NB4 (cell line): ENCODE results near the gene SETDB1.

Experiments
- DNase-seq: peaks from one replicate; pipeline ENCODE4 v3.0.0; 2010; ENCODE audit warnings: low read depth
- H3K4me3 ChIP-seq: one replicate; pipeline ENCODE4 v1.5.1; 2011; ENCODE audit warnings: mild to moderate bottlenecking, low read depth, low read length, moderate library complexity
- MAX ChIP-seq: IDR thresholded peaks from 2 replicates; pipeline ENCODE4 v1.6.1; 2011; ENCODE audit warnings: low read depth, low read length
- MYC ChIP-seq: IDR thresholded peaks from 2 replicates; pipeline ENCODE4 v1.6.1; 2011; ENCODE audit warnings: low read depth, low read length
- POLR2A ChIP-seq: IDR thresholded peaks from 2 replicates; pipeline ENCODE4 v1.6.1; 2011; ENCODE audit warnings: mild to moderate bottlenecking; ENCODE audit not compliant: insufficient read length; ENCODE audit errors: extremely low read depth
- TF ChIP-seq, protein P1 (sequence below): IDR thresholded peaks from one replicate; pipeline ENCODE4 v1.5.1; 2012; ENCODE audit warnings: low read depth, low read length

SETDB1 gene

DNA sequence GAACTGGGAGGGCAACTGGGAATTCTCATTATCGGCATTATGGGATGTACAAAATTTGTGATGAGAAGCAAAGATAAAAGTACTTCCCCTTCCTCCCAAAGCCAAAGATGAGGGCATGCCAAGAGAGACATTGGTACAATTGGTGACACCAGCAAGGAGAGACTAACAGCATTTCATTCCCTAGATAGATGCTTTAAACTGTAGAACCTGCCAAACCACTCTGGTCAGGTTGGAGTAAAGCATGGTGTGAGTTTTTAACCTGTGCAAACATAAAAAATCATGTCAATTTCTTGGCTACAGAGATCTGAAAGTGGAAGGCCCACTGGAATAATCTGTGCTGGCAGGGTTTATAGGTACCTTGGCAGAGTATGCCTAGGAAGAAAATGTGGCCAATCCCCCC, 19.8 kb upstream of the SETDB1 start:
- H3K4me3 ChIP-seq = no peak overlapping the region
- TF ChIP-seq, protein P1, sequence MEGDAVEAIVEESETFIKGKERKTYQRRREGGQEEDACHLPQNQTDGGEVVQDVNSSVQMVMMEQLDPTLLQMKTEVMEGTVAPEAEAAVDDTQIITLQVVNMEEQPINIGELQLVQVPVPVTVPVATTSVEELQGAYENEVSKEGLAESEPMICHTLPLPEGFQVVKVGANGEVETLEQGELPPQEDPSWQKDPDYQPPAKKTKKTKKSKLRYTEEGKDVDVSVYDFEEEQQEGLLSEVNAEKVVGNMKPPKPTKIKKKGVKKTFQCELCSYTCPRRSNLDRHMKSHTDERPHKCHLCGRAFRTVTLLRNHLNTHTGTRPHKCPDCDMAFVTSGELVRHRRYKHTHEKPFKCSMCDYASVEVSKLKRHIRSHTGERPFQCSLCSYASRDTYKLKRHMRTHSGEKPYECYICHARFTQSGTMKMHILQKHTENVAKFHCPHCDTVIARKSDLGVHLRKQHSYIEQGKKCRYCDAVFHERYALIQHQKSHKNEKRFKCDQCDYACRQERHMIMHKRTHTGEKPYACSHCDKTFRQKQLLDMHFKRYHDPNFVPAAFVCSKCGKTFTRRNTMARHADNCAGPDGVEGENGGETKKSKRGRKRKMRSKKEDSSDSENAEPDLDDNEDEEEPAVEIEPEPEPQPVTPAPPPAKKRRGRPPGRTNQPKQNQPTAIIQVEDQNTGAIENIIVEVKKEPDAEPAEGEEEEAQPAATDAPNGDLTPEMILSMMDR = no peak
- TF ChIP-seq MAX = no peak
- no peak for TF ChIP-seq POLR2A
- no peak for TF ChIP-seq MYC
- DNase-seq = no peak

DNA sequence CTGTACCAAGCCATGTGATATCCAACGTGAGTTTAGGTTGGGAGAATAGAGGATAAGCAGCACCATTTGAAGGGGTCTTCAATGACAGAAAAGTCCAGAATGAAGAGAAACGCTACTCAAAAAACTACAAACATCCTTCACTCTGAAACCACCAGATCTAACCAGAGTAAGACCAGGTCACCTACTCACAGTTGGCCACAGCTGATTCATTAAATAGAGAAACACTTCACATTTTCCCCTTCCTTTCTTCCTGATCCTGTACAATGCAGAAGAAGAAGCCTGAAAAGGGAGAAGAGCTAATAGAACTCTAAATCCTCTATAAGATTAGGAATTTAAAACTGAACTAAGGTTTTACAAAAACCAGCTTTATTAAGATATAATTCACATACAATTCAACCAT, 19.4 kb upstream of the SETDB1 start:
- TF ChIP-seq POLR2A = no peak
- no peak for TF ChIP-seq MYC
- no peak for TF ChIP-seq MAX
- TF ChIP-seq, protein P1 = no peak
- DNase-seq = no peak
- H3K4me3 ChIP-seq = no peak overlapping the region

DNA sequence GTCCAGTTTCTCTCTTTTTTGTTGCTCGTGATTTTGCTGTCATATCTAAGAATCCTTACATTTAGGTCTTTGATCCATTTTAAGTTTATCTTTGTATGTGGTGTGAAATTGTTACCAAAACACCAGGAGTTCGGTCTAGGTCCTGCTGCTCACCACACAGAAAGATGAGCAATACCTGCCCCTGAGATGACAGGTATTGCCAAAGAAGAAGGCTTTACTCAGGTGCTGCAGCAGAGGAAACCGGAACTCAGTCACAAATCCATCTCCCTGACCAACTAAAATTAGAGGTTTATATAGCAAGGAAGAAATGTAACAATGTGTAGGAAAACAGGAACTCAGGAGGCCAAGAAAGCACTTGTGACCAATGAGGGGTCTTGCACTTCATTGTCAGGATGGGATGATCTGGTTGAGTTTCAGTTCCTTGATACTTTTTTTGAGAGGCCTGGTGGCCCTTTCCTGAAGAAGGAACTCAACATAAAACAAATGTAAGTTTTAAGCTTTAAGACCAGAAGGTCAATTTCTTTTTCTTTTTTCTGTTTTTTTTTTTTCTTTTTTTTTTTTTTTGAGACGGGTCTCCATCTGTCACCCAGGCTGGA, 16.5 kb upstream of the SETDB1 start:
- no peak overlapping the region for H3K4me3 ChIP-seq
- TF ChIP-seq, protein P1 = no peak
- TF ChIP-seq POLR2A (no peak), MYC (no peak), MAX (no peak)
- peak; percentile 25 for DNase-seq

- TF ChIP-seq POLR2A = no peak
Observed at GRCh38 chr1:150912623-150913022, 13.5 kb upstream of the SETDB1 start.

GRCh38 chr1:150917387-150917786, 8.8 kb upstream of the SETDB1 start:
- no peak for DNase-seq
- no peak for TF ChIP-seq MYC
- TF ChIP-seq, protein P1 = no peak
- H3K4me3 ChIP-seq = no peak overlapping the region

More at GRCh38 chr1:150912623-150913022, 13.5 kb upstream of the SETDB1 start:
- no peak for DNase-seq
- H3K4me3 ChIP-seq = no peak overlapping the region

DNA sequence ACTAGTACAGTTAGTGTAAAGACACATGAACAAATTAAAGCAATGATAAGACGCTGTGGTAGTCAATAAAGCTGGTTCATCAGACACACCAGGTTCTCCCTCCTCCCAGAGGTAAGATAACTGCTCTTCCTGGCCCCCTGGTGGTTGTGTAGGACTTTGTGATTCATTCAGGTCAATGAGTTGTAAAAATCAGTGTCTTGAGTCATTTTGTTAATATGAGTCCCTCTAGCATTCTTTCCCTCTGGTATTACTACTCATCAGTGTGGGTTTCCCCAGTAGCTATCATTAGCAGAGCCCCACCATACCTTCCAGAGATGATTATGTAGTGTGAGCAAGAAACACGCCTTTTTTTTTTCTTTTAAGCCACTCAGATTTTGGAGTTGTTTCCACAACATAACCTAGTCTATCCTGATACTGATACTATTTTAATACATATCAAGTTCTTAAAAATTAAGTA, 3.6 kb upstream of the SETDB1 start:
- TF ChIP-seq, protein P1 = peak; percentile 84
- no peak for TF ChIP-seq MAX
- peak; percentile 82 for DNase-seq
- no peak overlapping the region for H3K4me3 ChIP-seq
